ENCODE data around the gene EPHX1. TPM values are rescaled to one million over a fixed set of nuclear protein-coding genes. Genes with fewer than 3 reads are reported as not detected.

The EPHX1 gene
- total and polyA plus RNA-seq, 10 of the 15 experiments (the other 5 are each of a cell fraction or from before 2014, with no cell fraction given), result 0.33 to 2.9 (median 0.78) TPM; not detected in 2

DNA sequence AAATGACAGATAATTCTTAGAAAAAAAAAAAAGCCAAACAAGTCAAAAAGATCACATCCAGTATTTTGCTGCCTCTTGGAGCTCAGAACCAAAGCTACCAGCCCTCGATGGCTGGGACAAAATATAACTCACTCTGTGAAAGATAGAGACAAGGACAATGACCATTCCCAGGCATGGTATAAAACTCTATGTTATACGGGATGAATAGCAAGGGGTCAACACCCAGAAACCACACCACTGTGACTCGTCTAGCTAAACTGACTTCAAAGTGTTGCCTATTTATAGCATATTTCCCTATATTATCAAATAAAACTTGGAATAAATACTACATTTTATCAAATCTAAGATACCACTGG is 62.1 kb downstream of the EPHX1 start (continued):
- TF ChIP-seq SP1 (IDR thresholded peaks at IDR 0.05; ENCODE audit: low read depth, low read length), result no peak
- no peak for TF ChIP-seq ASH2L (IDR thresholded peaks at IDR 0.05; ENCODE audit: borderline replicate concordance, low read depth)
- TF ChIP-seq YBX1 (IDR thresholded peaks at IDR 0.05), result no peak
- no peak for TF ChIP-seq ZNF217 (IDR thresholded peaks at IDR 0.05)

DNA sequence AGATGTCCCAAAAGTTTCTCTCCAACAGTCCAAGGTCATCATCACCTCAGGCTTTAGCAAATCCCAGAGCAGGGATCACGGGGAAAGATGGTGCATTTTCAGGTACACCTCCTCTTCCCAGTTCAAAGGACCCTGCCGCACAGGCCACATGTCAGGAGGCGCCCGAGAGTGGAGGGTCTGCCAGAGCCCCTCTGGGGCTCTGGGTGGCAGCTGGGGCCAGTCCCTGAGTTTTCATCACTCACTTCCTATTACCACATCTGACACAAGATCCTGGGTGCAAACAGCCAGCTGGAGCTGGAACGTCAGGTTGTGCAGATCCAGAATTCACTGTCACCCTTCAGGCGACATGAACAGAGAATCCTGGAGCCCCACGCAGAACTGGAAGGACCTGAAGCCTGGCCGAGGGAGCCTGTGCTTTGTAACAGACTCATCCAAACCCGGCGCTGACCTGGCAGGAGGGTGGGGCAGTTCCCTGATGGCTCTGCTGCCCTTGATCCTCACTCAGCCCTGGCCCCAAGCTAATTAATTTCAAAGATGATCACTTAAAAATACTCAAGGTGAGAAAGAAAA is 63.4 kb downstream of the EPHX1 start:
- FAIRE-seq, result no peak
- ATAC-seq, result no peak
- RAD21 ChIA-PET (ENCODE audit: unreplicated experiment), result no interaction called here
- H3K79me2 ChIP-seq (ENCODE audit: control insufficient read depth, insufficient read depth, low read length), result no peaks in the 10 kb centered on the region
- intact Hi-C loops (cut with micrococcal nuclease; ENCODE audit: unreplicated experiment), result no loop called here
- H3K9me3 ChIP-seq (replicated peaks; ENCODE audit: control insufficient read depth, insufficient read depth, low read length), result no peaks in the 10 kb centered on the region
- H3K9ac ChIP-seq (ENCODE audit: control insufficient read depth, insufficient read depth, low read length), result no peak overlapping the region
- H3K27ac ChIP-seq (ENCODE audit: control insufficient read depth, insufficient read depth), result no peak overlapping the region
- 86% methylated on average over 10 of the region's 10 CpGs for WGBS (ENCODE audit: insufficient coverage, insufficient replicate concordance, low lambda C conversion rate, missing lambda C conversion rate)
- DNase-seq (ENCODE audit: low read depth, low spot score), result no peak
- H4K20me1 ChIP-seq (ENCODE audit: control insufficient read depth, insufficient read depth), result no peaks in the 10 kb centered on the region
- H3K27me3 ChIP-seq (replicated peaks in 1 of 2; ENCODE audit: control insufficient read depth in 2 of 2, insufficient read depth in 2 of 2, low read length in 1 of 2), result no peaks in the 10 kb centered on the region
- TF ChIP-seq ETV6 (conservative IDR thresholded peaks at IDR 0.05 in 1 of 2, IDR thresholded peaks at IDR 0.05 in 1 of 2; ENCODE audit: borderline replicate concordance in 1 of 2, low read depth in 1 of 2), result no peak
- no peak for TF ChIP-seq BMI1 (IDR thresholded peaks at IDR 0.05; ENCODE audit: borderline replicate concordance)
- TF ChIP-seq, protein P1, sequence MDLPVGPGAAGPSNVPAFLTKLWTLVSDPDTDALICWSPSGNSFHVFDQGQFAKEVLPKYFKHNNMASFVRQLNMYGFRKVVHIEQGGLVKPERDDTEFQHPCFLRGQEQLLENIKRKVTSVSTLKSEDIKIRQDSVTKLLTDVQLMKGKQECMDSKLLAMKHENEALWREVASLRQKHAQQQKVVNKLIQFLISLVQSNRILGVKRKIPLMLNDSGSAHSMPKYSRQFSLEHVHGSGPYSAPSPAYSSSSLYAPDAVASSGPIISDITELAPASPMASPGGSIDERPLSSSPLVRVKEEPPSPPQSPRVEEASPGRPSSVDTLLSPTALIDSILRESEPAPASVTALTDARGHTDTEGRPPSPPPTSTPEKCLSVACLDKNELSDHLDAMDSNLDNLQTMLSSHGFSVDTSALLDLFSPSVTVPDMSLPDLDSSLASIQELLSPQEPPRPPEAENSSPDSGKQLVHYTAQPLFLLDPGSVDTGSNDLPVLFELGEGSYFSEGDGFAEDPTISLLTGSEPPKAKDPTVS (IDR thresholded peaks at IDR 0.05; ENCODE audit: low read depth, low read length), result no peak
- TF ChIP-seq JUND (IDR thresholded peaks at IDR 0.05; ENCODE audit: low read depth, low read length), result no peak
- no peak for TF ChIP-seq SMAD5 (IDR thresholded peaks at IDR 0.05; ENCODE audit: low read depth)
- H3K4me3 ChIP-seq, result no peak overlapping the region
- H3K4me1 ChIP-seq (ENCODE audit: control insufficient read depth, insufficient read depth, low read length), result no peaks in the 10 kb centered on the region
- SMC1A ChIA-PET (ENCODE audit: uncharacterized antibody, unreplicated experiment), result no interaction called here
- CTCF ChIA-PET, result no interaction called here
- no TSS peak for BruUV-seq (replicated peaks)
- no peak overlapping the region for H3K4me2 ChIP-seq (ENCODE audit: control insufficient read depth, insufficient read depth)
- POLR2A ChIA-PET, result no interaction called here
- no peak overlapping the region for H2AFZ ChIP-seq (ENCODE audit: control insufficient read depth, low read depth, low read length)
- H3K36me3 ChIP-seq (ENCODE audit: control insufficient read depth in 2 of 2, insufficient read depth in 2 of 2, low read length in 1 of 2), result peaks cover 4 to 17% of the 10 kb centered on the region in 2 experiments; a peak in 3 of 4 replicates
- in situ Hi-C loops (cut with MboI), result no loop called here
